Measurements from ENCODE around the gene NEUROD1.

DNA sequence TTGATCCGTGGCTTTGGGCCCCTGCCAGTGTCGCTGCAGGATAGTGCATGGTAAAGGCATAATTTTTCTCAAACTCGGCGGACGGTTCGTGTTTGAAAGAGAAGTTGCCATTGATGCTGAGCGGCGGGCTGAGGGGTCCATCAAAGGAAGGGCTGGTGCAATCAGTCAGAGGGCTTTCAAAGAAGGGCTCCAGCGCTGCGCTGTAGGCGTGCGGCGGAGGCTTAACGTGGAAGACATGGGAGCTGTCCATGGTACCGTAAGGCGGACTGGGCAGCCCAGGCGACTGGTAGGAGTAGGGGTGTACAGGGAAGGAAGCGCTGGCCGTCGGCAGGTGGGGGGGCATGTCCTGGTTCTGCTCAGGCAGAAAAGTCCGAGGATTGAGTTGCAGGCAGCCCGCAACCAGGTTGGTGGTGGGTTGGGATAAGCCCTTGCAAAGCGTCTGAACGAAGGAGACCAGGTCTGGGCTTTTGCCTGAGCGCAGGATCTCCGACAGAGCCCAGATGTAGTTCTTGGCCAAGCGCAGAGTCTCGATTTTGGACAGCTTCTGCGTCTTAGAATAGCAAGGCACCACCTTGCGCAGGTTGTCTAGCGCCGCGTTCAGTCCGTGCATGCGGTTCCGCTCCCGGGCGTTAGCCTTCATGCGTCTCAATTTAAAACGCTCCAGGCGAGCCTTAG lies 2.3 kb downstream of the NEUROD1 start:
- TF ChIP-seq, protein P1, sequence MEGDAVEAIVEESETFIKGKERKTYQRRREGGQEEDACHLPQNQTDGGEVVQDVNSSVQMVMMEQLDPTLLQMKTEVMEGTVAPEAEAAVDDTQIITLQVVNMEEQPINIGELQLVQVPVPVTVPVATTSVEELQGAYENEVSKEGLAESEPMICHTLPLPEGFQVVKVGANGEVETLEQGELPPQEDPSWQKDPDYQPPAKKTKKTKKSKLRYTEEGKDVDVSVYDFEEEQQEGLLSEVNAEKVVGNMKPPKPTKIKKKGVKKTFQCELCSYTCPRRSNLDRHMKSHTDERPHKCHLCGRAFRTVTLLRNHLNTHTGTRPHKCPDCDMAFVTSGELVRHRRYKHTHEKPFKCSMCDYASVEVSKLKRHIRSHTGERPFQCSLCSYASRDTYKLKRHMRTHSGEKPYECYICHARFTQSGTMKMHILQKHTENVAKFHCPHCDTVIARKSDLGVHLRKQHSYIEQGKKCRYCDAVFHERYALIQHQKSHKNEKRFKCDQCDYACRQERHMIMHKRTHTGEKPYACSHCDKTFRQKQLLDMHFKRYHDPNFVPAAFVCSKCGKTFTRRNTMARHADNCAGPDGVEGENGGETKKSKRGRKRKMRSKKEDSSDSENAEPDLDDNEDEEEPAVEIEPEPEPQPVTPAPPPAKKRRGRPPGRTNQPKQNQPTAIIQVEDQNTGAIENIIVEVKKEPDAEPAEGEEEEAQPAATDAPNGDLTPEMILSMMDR (conservative IDR thresholded peaks at IDR 0.05; ENCODE audit: low read depth, low read length): no peak
- TF ChIP-seq EZH2 (IDR thresholded peaks at IDR 0.05; ENCODE audit: low read length, unreplicated experiment): no peak
